GM12878 (cell line): ENCODE measurements around the gene ABCG4. TPM values are rescaled to one million over a fixed set of nuclear protein-coding genes. Genes with fewer than 3 reads are reported as not detected.

ENCODE experiments used
- ATAC-seq: fragments of 200-7000 bp; cut with Tn5 transposase; 3 replicates; pipeline ENCODE4 v1.9.1; 2020; ENCODE audit warnings: mild to moderate bottlenecking, moderate library complexity
- BruUV-seq: library from RNA; stranded (reverse); fragments of 400-500 nt; replicated peaks from 2 replicates; lab custom pipeline; 2021; lab: Mats Ljungman, UMichigan
- CTCF ChIA-PET: fragments of 300-600 bp; sonication (Branson Sonifier 250); formaldehyde crosslinking; extraction: SDS; loops from one replicate; lab custom pipeline; 2021; ENCODE audit warnings: inconsistent platforms; lab: Yijun Ruan, JAX
- POLR2A ChIA-PET: fragments of 350-600 bp; formaldehyde crosslinking; extraction: SDS; loops from one replicate; lab custom pipeline; 2021; ENCODE audit warnings: inconsistent platforms; lab: Charles Lee
- RAD21 ChIA-PET: fragments of 300-600 bp; sonication (Branson Sonifier 250); formaldehyde crosslinking; loops from one replicate; lab custom pipeline; 2023; ENCODE audit warnings: antibody characterized with exemption; ENCODE audit not compliant: unreplicated experiment; lab: Charles Lee
- SMC1A ChIA-PET: fragments of 300-600 bp; sonication (Branson Sonifier 250); formaldehyde crosslinking; loops from one replicate; lab custom pipeline; 2023; ENCODE audit not compliant: unreplicated experiment, uncharacterized antibody; lab: Charles Lee
- DNase-seq: peaks from one replicate; pipeline ENCODE4 v3.0.0-alpha.2; 2011; ENCODE audit warnings: low read depth, low spot score
- FAIRE-seq: peaks from 3 replicates; lab custom pipeline; 2011; peaks lifted over from hg19 to GRCh38; lab: Jason Lieb, UNC
- H2AFZ ChIP-seq: 2 replicates; pipeline ENCODE4 v1.6.0; 2011; ENCODE audit warnings: low read depth, low read length, control low read depth; ENCODE audit not compliant: control insufficient read depth
- H3K27ac ChIP-seq: 2 replicates; pipeline ENCODE4 v1.5.1; 2011; ENCODE audit warnings: control low read depth; ENCODE audit not compliant: control insufficient read depth, insufficient read depth
- H3K27me3 ChIP-seq, 2 experiments: replicated peaks in 1 of 2; 2 replicates each; pipeline versions ENCODE4 v1.6.0 to v1.6.1; 2011; ENCODE audit warnings: low read length in 1 of 2; ENCODE audit not compliant: control insufficient read depth in 2 of 2, insufficient read depth in 2 of 2
- H3K36me3 ChIP-seq, 2 experiments: 2 replicates each; pipeline ENCODE4 v1.5.1; 2011; ENCODE audit warnings: low read length in 1 of 2; ENCODE audit not compliant: control insufficient read depth in 2 of 2, insufficient read depth in 2 of 2
- H3K4me1 ChIP-seq: 2 replicates; pipeline ENCODE4 v1.6.1; 2011; ENCODE audit warnings: mild to moderate bottlenecking, low read length, moderate library complexity, mixed read lengths; ENCODE audit not compliant: control insufficient read depth, insufficient read depth
- H3K4me2 ChIP-seq: 2 replicates; pipeline ENCODE4 v1.6.0; 2011; ENCODE audit warnings: control low read depth; ENCODE audit not compliant: control insufficient read depth, insufficient read depth
- H3K4me3 ChIP-seq: fragments of 200-600 bp; sonication (generic); 2 replicates; pipeline ENCODE4 v1.5.1; 2016
- H3K79me2 ChIP-seq: 2 replicates; pipeline ENCODE4 v1.6.0; 2011; ENCODE audit warnings: low read length; ENCODE audit not compliant: control insufficient read depth, insufficient read depth
- H3K9ac ChIP-seq: 2 replicates; pipeline ENCODE4 v1.8.0; 2011; ENCODE audit warnings: low read length, control low read depth, mixed read lengths; ENCODE audit not compliant: control insufficient read depth, insufficient read depth
- H3K9me3 ChIP-seq: replicated peaks from 3 replicates; pipeline ENCODE4 v1.5.1; 2011; ENCODE audit warnings: mild to moderate bottlenecking, low read length; ENCODE audit not compliant: control insufficient read depth, insufficient read depth
- H4K20me1 ChIP-seq: 2 replicates; pipeline ENCODE4 v1.6.0; 2011; ENCODE audit not compliant: control insufficient read depth, insufficient read depth
- CHD2 ChIP-seq: IDR thresholded peaks from 2 replicates; pipeline ENCODE4 v1.6.1; 2011; ENCODE audit warnings: low read depth, low read length, improper control_type of control experiment, borderline replicate concordance
- CHD4 ChIP-seq: fragments of 200-600 bp; sonication (generic); IDR thresholded peaks from 2 replicates; pipeline ENCODE4 v1.6.1; 2016; ENCODE audit warnings: mild to moderate bottlenecking
- EED ChIP-seq: sonication (generic); IDR thresholded peaks from 2 replicates; pipeline ENCODE4 v1.6.1; 2016; ENCODE audit warnings: antibody characterized with exemption, low read depth
- ESRRA ChIP-seq: IDR thresholded peaks from 2 replicates; pipeline ENCODE4 v1.6.1; 2012; ENCODE audit warnings: mild to moderate bottlenecking, low read length, improper control_type of control experiment
- EZH2 ChIP-seq: IDR thresholded peaks from 2 replicates; pipeline ENCODE4 v1.6.1; 2012; ENCODE audit warnings: low read depth, mild to moderate bottlenecking, control low read depth, inconsistent platforms, low read length, borderline replicate concordance; ENCODE audit not compliant: control insufficient read depth
- GATAD2B ChIP-seq: fragments of 450-650 bp; conservative IDR thresholded peaks from 2 replicates; pipeline ENCODE4 v1.6.1; 2017; ENCODE audit warnings: low read depth, mild to moderate bottlenecking, moderate library complexity
- HCFC1 ChIP-seq: fragments of 150-350 bp; IDR thresholded peaks from 2 replicates; pipeline ENCODE4 v1.6.1; 2014; ENCODE audit warnings: low read length
- HDAC6 ChIP-seq: fragments of 200-600 bp; sonication (generic); IDR thresholded peaks from one replicate; pipeline ENCODE4 v1.8.0; 2017; ENCODE audit warnings: antibody characterized with exemption; ENCODE audit not compliant: unreplicated experiment
- IKZF1 ChIP-seq: fragments of 450-650 bp; conservative IDR thresholded peaks from 2 replicates; pipeline ENCODE4 v1.6.1; 2017; ENCODE audit warnings: antibody characterized with exemption, mild to moderate bottlenecking
- JUNB ChIP-seq: IDR thresholded peaks from 2 replicates; pipeline ENCODE4 v1.6.1; 2016; ENCODE audit warnings: antibody characterized with exemption, mild to moderate bottlenecking
- NFXL1 ChIP-seq: fragments of 450-650 bp; IDR thresholded peaks from 2 replicates; pipeline ENCODE4 v1.6.1; 2017; ENCODE audit warnings: antibody characterized with exemption, mild to moderate bottlenecking, borderline replicate concordance
- NRF1 ChIP-seq: conservative IDR thresholded peaks from 2 replicates; pipeline ENCODE4 v1.6.1; 2011; ENCODE audit warnings: mild to moderate bottlenecking, low read depth, low read length, improper control_type of control experiment
- PAX5 ChIP-seq: IDR thresholded peaks from 2 replicates; pipeline ENCODE4 v1.6.1; 2011; ENCODE audit warnings: low read depth, low read length, borderline replicate concordance
- POLR2AphosphoS2 ChIP-seq: IDR thresholded peaks from 2 replicates; pipeline ENCODE4 v1.6.1; 2011; ENCODE audit warnings: low read depth, mild to moderate bottlenecking, low read length, improper control_type of control experiment, moderate library complexity
- RBBP5 ChIP-seq: fragments of 200-600 bp; sonication (generic); conservative IDR thresholded peaks from 2 replicates; pipeline ENCODE4 v1.6.1; 2016
- RFX5 ChIP-seq: IDR thresholded peaks from 2 replicates; pipeline ENCODE4 v1.6.1; 2011; ENCODE audit warnings: low read depth, low read length, improper control_type of control experiment
- TCF7 ChIP-seq: IDR thresholded peaks from 2 replicates; pipeline ENCODE4 v1.6.1; 2014; ENCODE audit warnings: antibody characterized with exemption, borderline replicate concordance
- ZNF622 ChIP-seq: fragments of 450-650 bp; IDR thresholded peaks from 2 replicates; pipeline ENCODE4 v1.6.1; 2017; ENCODE audit warnings: mild to moderate bottlenecking, inconsistent platforms
- WGBS: methylation state at CpG from one replicate; pipeline ENCODE4 v1.1.6; 2016; ENCODE audit warnings: low lambda C conversion rate; ENCODE audit not compliant: insufficient replicate concordance, insufficient coverage; ENCODE audit errors: missing lambda C conversion rate; 5-methylcytosine and 5-hydroxymethylcytosine counted together
- in situ Hi-C: fragments of 300-500 bp; cut with MboI; formaldehyde crosslinking; loops from 9 replicates; pipeline ENCODE4 v1.14.3; 2018; ENCODE audit warnings: mixed read lengths
- intact Hi-C: fragments of 100-400 bp; cut with micrococcal nuclease; formaldehyde crosslinking; loops from one replicate; pipeline ENCODE4 v1.14.2; 2022; ENCODE audit not compliant: unreplicated experiment
- polyA plus RNA-seq, 11 experiments: library from polyadenylated mRNA; depleted of rRNA in 4 of 11; unstranded in 6 of 11; stranded (reverse) in 5 of 11; fragments of >200 nt; fragmentation: Nextera tagmentation in 4 of 11; fragmentation: Illumina TruSeq in 1 of 11; extraction: Ambion mirVana in 4 of 11; extraction: Trizol in 1 of 11; gene quantifications; 1 replicate in 1 of 11; 2 replicates in 10 of 11; pipeline versions ENCODE4 v1.2.1 to v1.2.3, GENCODE V29; 2011 to 2016; ENCODE audit warnings: inconsistent platforms in 2 of 11, missing spikeins in 2 of 11, low read depth in 1 of 11
- total RNA-seq, 4 experiments: library from RNA; depleted of rRNA in 3 of 4; stranded (reverse); fragments of >200 nt in 3 of 4; fragmentation: Illumina TruSeq in 1 of 4; extraction: Trizol in 1 of 4; gene quantifications; 2 replicates each; pipeline versions ENCODE4 v1.2.1 to v1.2.3, GENCODE V29; 2013 to 2021
- TF ChIP-seq, protein P1 (sequence below): IDR thresholded peaks from 2 replicates; pipeline ENCODE4 v1.6.1; 2011; ENCODE audit warnings: mild to moderate bottlenecking, low read depth, low read length, moderate library complexity; ENCODE audit not compliant: insufficient replicate concordance
- TF ChIP-seq, protein P2 (sequence below): IDR thresholded peaks from 2 replicates; pipeline ENCODE4 v1.6.1; 2012; ENCODE audit warnings: mild to moderate bottlenecking, low read depth, low read length

ABCG4 gene
- total and polyA plus RNA-seq, 10 of the 15 experiments (the other 5 are each of a cell fraction or from before 2014, with no cell fraction given), result not detected

DNA sequence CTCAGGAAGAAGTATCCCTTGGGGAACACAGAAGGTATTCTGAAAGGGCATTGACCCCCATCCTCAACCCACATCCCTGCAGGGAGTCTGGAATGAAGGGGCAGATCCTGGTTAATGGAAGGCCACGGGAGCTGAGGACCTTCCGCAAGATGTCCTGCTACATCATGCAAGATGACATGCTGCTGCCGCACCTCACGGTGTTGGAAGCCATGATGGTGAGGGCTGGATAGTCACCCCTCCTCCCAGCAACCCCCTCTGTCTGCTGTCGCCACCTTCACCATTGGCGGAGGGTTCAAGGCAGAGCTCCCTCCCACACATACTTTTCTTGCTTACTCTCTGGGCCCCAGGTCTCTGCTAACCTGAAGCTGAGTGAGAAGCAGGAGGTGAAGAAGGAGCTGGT, 5.3 kb downstream of the ABCG4 start:
- Histone ChIP-seq H3K27ac (no peak overlapping the region), H3K27me3 (peaks cover 10% of the 10 kb centered on the region in 2 experiments; a peak in 3 of 4 replicates), H3K9ac (no peak overlapping the region), H3K36me3 (no peaks in the 10 kb centered on the region), H2AFZ (no peak overlapping the region), H3K4me2 (no peak overlapping the region), H3K9me3 (no peaks in the 10 kb centered on the region), H3K79me2 (no peaks in the 10 kb centered on the region), H3K4me3 (no peak overlapping the region), H3K4me1 (no peaks in the 10 kb centered on the region), H4K20me1 (no peaks in the 10 kb centered on the region)
- SMC1A ChIA-PET, result interaction anchor here (1.3 to 2.0 kb wide), 3 partner anchors 13 to 33 kb away, joined by 3 to 5 read pairs (median 3); partner anchors contain the start of gene HINFP
- POLR2A ChIA-PET, result interaction anchor here (0.6 kb wide), 1 partner anchor 449 kb away, joined by 9 read pairs; no protein-coding TSS in a partner anchor
- in situ Hi-C loops (no loop called here), intact Hi-C loops (no loop called here)
- RAD21 ChIA-PET, result interaction anchor here (1.2 kb wide), 1 partner anchor 184 kb away, joined by 3 read pairs; no protein-coding TSS in a partner anchor
- no peak for FAIRE-seq
- TF ChIP-seq, protein P1, sequence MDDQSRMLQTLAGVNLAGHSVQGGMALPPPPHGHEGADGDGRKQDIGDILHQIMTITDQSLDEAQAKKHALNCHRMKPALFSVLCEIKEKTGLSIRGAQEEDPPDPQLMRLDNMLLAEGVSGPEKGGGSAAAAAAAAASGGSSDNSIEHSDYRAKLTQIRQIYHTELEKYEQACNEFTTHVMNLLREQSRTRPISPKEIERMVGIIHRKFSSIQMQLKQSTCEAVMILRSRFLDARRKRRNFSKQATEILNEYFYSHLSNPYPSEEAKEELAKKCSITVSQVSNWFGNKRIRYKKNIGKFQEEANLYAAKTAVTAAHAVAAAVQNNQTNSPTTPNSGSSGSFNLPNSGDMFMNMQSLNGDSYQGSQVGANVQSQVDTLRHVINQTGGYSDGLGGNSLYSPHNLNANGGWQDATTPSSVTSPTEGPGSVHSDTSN, result no peak
- TF ChIP-seq PAX5 (no peak), EZH2 (no peak), RBBP5 (no peak), IKZF1 (no peak), CHD4 (no peak), JUNB (no peak), EED (no peak), NRF1 (no peak), POLR2AphosphoS2 (no peak), ESRRA (no peak), HCFC1 (no peak), TCF7 (no peak), ZNF622 (no peak), HDAC6 (no peak), RFX5 (no peak), NFXL1 (no peak), GATAD2B (no peak), CHD2 (no peak)
- TF ChIP-seq, protein P2, sequence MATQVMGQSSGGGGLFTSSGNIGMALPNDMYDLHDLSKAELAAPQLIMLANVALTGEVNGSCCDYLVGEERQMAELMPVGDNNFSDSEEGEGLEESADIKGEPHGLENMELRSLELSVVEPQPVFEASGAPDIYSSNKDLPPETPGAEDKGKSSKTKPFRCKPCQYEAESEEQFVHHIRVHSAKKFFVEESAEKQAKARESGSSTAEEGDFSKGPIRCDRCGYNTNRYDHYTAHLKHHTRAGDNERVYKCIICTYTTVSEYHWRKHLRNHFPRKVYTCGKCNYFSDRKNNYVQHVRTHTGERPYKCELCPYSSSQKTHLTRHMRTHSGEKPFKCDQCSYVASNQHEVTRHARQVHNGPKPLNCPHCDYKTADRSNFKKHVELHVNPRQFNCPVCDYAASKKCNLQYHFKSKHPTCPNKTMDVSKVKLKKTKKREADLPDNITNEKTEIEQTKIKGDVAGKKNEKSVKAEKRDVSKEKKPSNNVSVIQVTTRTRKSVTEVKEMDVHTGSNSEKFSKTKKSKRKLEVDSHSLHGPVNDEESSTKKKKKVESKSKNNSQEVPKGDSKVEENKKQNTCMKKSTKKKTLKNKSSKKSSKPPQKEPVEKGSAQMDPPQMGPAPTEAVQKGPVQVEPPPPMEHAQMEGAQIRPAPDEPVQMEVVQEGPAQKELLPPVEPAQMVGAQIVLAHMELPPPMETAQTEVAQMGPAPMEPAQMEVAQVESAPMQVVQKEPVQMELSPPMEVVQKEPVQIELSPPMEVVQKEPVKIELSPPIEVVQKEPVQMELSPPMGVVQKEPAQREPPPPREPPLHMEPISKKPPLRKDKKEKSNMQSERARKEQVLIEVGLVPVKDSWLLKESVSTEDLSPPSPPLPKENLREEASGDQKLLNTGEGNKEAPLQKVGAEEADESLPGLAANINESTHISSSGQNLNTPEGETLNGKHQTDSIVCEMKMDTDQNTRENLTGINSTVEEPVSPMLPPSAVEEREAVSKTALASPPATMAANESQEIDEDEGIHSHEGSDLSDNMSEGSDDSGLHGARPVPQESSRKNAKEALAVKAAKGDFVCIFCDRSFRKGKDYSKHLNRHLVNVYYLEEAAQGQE, result no peak
- 36% methylated on average over 6 of the region's 6 CpGs for WGBS
- no peak for DNase-seq
- ATAC-seq, result no peak
- CTCF ChIA-PET, result interaction anchor here (0.7 to 2.5 kb wide), 2 partner anchors 10 to 15 kb away, joined by 3 to 5 read pairs; partner anchors contain the start of gene NLRX1
- no TSS peak for BruUV-seq
